GM12878 (cell line): ENCODE results near the gene SCGB3A2.

Experiments used
- CBX3 ChIP-seq: fragments of 200-600 bp; sonication (generic); IDR thresholded peaks from 2 replicates; pipeline ENCODE4 v1.6.1; 2016; ENCODE audit warnings: low read depth, borderline replicate concordance
- CHD4 ChIP-seq: fragments of 200-600 bp; sonication (generic); IDR thresholded peaks from 2 replicates; pipeline ENCODE4 v1.6.1; 2016; ENCODE audit warnings: mild to moderate bottlenecking
- CTCF ChIP-seq, 3 experiments: IDR thresholded peaks in 2 of 3; conservative IDR thresholded peaks in 1 of 3; 2 replicates each; pipeline ENCODE4 v1.5.1; 2011; ENCODE audit warnings: low read depth in 3 of 3, low read length in 3 of 3, mild to moderate bottlenecking in 3 of 3, control low read depth in 2 of 3, moderate library complexity in 2 of 3, inconsistent platforms in 1 of 3, mixed read lengths in 1 of 3; ENCODE audit not compliant: control insufficient read depth in 2 of 3, insufficient read depth in 1 of 3; ENCODE audit errors: extremely low read depth in 1 of 3
- EZH2 ChIP-seq: IDR thresholded peaks from 2 replicates; pipeline ENCODE4 v1.6.1; 2012; ENCODE audit warnings: low read depth, mild to moderate bottlenecking, control low read depth, inconsistent platforms, low read length, borderline replicate concordance; ENCODE audit not compliant: control insufficient read depth
- POLR2A ChIP-seq: IDR thresholded peaks from 2 replicates; pipeline ENCODE4 v1.6.1; 2011; ENCODE audit warnings: low read depth, mild to moderate bottlenecking, low read length
- RAD21 ChIP-seq: IDR thresholded peaks from 2 replicates; pipeline ENCODE4 v1.6.1; 2011; ENCODE audit warnings: mild to moderate bottlenecking, low read depth, low read length, moderate library complexity; ENCODE audit not compliant: insufficient read depth
- SMC3 ChIP-seq: IDR thresholded peaks from 2 replicates; pipeline ENCODE4 v1.6.1; 2011; ENCODE audit warnings: low read length, improper control_type of control experiment, borderline replicate concordance
- SP1 ChIP-seq: IDR thresholded peaks from one replicate; pipeline ENCODE4 v1.6.1; 2011; ENCODE audit warnings: low read depth, low read length
- YY1 ChIP-seq: IDR thresholded peaks from 2 replicates; pipeline ENCODE4 v1.6.1; 2011; ENCODE audit warnings: low read depth, mild to moderate bottlenecking, low read length
- ZNF24 ChIP-seq: fragments of 450-650 bp; IDR thresholded peaks from 2 replicates; pipeline ENCODE4 v1.6.1; 2017; ENCODE audit warnings: antibody characterized with exemption, mild to moderate bottlenecking

GRCh38 chr5:147880487-147880886 is 2.0 kb downstream of the SCGB3A2 start:
- no peak for TF ChIP-seq CHD4
- TF ChIP-seq POLR2A = no peak
- TF ChIP-seq CBX3 = no peak
- TF ChIP-seq SP1 = no peak
- TF ChIP-seq YY1 = no peak
- no peak for TF ChIP-seq EZH2
- no peak for TF ChIP-seq SMC3
- no peak for TF ChIP-seq CTCF (IDR thresholded peaks at IDR 0.05 in 2 of 3, conservative IDR thresholded peaks at IDR 0.05 in 1 of 3; ENCODE audit: control insufficient read depth in 2 of 3, extremely low read depth in 1 of 3, insufficient read depth in 1 of 3, low read depth in 3 of 3, low read length in 3 of 3)
- TF ChIP-seq RAD21 = no peak
- TF ChIP-seq ZNF24 = no peak
